ENCODE measurements around the gene TTC28. TPM values are rescaled to one million over a fixed set of nuclear protein-coding genes. Genes with fewer than 3 reads are reported as not detected.
"Not testable (repeated sequence)": the region's sequence is repeated elsewhere in the genome, so short reads cannot be mapped to it uniquely, and the experiment has no call there.

TTC28 gene
- total RNA-seq, 4 donors from 2014 or later, result 49.8 to 99.7 (median 79.7) TPM

GRCh38 chr22:28628766-28629165, 50.9 kb downstream of the TTC28 start:
- Histone ChIP-seq H3K27me3 (no peaks in the 10 kb centered on the region), H3K9me3 (no peaks in the 10 kb centered on the region), H3K4me3 (replicated peaks in 1 of 3) (no peak overlapping the region), H3K36me3 (no peaks in the 10 kb centered on the region), H3K27ac (no peak overlapping the region), H3K4me1 (peaks cover 7 to 9% of the 10 kb centered on the region in 2 donors)
- DNase-seq, result no peak
- WGBS, 2 donors, result 88 to 100% methylated on average over 1 of the region's 1 CpG
- TF ChIP-seq POLR2A (IDR thresholded peaks at IDR 0.05) (no peak), CTCF (IDR thresholded peaks at IDR 0.05) (no peak)
- intact Hi-C loops (cut with DNase I), result no loop called here

- H3K4me3 ChIP-seq (replicated peaks in 1 of 3), result no peak overlapping the region
- H3K27me3 ChIP-seq, result no peaks in the 10 kb centered on the region
- intact Hi-C loops (cut with DNase I), result no loop called here
- no peak for DNase-seq
- H3K36me3 ChIP-seq, result no peaks in the 10 kb centered on the region
- TF ChIP-seq POLR2A (IDR thresholded peaks at IDR 0.05), result no peak
- TF ChIP-seq CTCF (IDR thresholded peaks at IDR 0.05), result no peak
- no peaks in the 10 kb centered on the region for H3K9me3 ChIP-seq
- H3K27ac ChIP-seq, result no peak overlapping the region
- peaks cover 7 to 9% of the 10 kb centered on the region in 2 donors for H3K4me1 ChIP-seq
Observed at GRCh38 chr22:28627791-28628190, 51.8 kb downstream of the TTC28 start.

- no peaks in the 10 kb centered on the region for H3K36me3 ChIP-seq
- H3K9me3 ChIP-seq, result no peaks in the 10 kb centered on the region
- WGBS, 2 donors, result 60 to 61% methylated on average over 5 of the region's 5 CpGs
- intact Hi-C loops (cut with DNase I), result no loop called here
- TF ChIP-seq CTCF (IDR thresholded peaks at IDR 0.05) (no peak), POLR2A (IDR thresholded peaks at IDR 0.05) (no peak)
- DNase-seq, result peak in 1 of 2 donors; percentile 15
- no peak overlapping the region for H3K4me3 ChIP-seq (replicated peaks in 1 of 3)
- H3K27me3 ChIP-seq, result no peaks in the 10 kb centered on the region
- H3K27ac ChIP-seq, result peak overlapping the region in 2 of 3 donors; percentile 8 to 12
- peaks cover 6 to 10% of the 10 kb centered on the region in 2 donors for H3K4me1 ChIP-seq
Observed at GRCh38 chr22:28620244-28620922, 59.3 kb downstream of the TTC28 start.

- Histone ChIP-seq H3K27ac (no peak overlapping the region), H3K4me3 (replicated peaks in 1 of 3) (no peak overlapping the region), H3K36me3 (no peaks in the 10 kb centered on the region), H3K27me3 (no peaks in the 10 kb centered on the region), H3K9me3 (no peaks in the 10 kb centered on the region), H3K4me1 (peaks cover 6 to 10% of the 10 kb centered on the region in 2 donors)
- intact Hi-C loops (cut with DNase I), result no loop called here
- no peak for DNase-seq
- TF ChIP-seq POLR2A (IDR thresholded peaks at IDR 0.05), result no peak
- 96 to 97% methylated on average over 2 of the region's 2 CpGs for WGBS, 2 donors
Observed at GRCh38 chr22:28619236-28619635, 60.4 kb downstream of the TTC28 start.

- H3K27ac ChIP-seq; H3K9me3 ChIP-seq; H3K36me3 ChIP-seq; H3K27me3 ChIP-seq; H3K4me3 ChIP-seq (replicated peaks in 1 of 3); intact Hi-C loops (cut with DNase I); H3K4me1 ChIP-seq; DNase-seq: not testable (repeated sequence)
- 91 to 98% methylated on average over 4 of the region's 4 CpGs for WGBS, 2 donors
Observed at GRCh38 chr22:28615423-28615822, 64.2 kb downstream of the TTC28 start.

- WGBS, 2 donors, result 71 to 90% methylated on average over 2 to 5 of the region's 5 CpGs
- intact Hi-C loops (cut with DNase I), result no loop called here
- Histone ChIP-seq H3K9me3 (no peaks in the 10 kb centered on the region), H3K36me3 (no peaks in the 10 kb centered on the region), H3K27ac (no peak overlapping the region), H3K27me3 (no peaks in the 10 kb centered on the region), H3K4me3 (replicated peaks in 1 of 3) (no peak overlapping the region), H3K4me1 (peaks cover 11 to 14% of the 10 kb centered on the region in 2 donors)
- no peak for DNase-seq
- TF ChIP-seq POLR2A (IDR thresholded peaks at IDR 0.05) (no peak), CTCF (IDR thresholded peaks at IDR 0.05) (no peak)
Observed at GRCh38 chr22:28609921-28610320, 69.7 kb downstream of the TTC28 start.

Measured in thyroid gland (tissue), 4 donors.